Suprapubic skin (tissue), 4 donors: ENCODE data around the gene KIAA0319L.

Experiments used
- CTCF ChIP-seq, 2 donors: fragments of 200-600 bp in 1 of 2; fragments of 450-650 bp in 1 of 2; sonication (generic) in 1 of 2; IDR thresholded peaks; one replicate each; pipeline ENCODE4 v1.5.1; 2016 to 2019; ENCODE audit warnings: antibody characterized with exemption in 2 of 2, mild to moderate bottlenecking in 1 of 2, moderate library complexity in 1 of 2
- EP300 ChIP-seq: sonication (generic); formaldehyde crosslinking; IDR thresholded peaks from one replicate; pipeline ENCODE4 v1.6.1; 2017; ENCODE audit warnings: antibody characterized with exemption
- POLR2AphosphoS5 ChIP-seq, 3 donors: sonication (generic); formaldehyde crosslinking; IDR thresholded peaks; one replicate each; pipeline ENCODE4 v1.6.1; 2017; ENCODE audit warnings: antibody characterized with exemption in 3 of 3

- no peak for TF ChIP-seq CTCF (IDR thresholded peaks at IDR 0.05)
- no peak for TF ChIP-seq EP300
- TF ChIP-seq POLR2AphosphoS5 (IDR thresholded peaks at IDR 0.05) = no peak
Observed at GRCh38 chr1:35537806-35538205, 19.4 kb downstream of the KIAA0319L start.
